Sigmoid colon (tissue), 7 donors: ENCODE results near the gene RNF223. TPM values are rescaled to one million over a fixed set of nuclear protein-coding genes. Genes with fewer than 3 reads are reported as not detected.

ENCODE experiments used
- DNase-seq: peaks from one replicate; pipeline ENCODE4 v3.0.0-alpha.2; 2019
- H3K27ac ChIP-seq, 4 donors: fragments of 200-600 bp; sonication (generic); one replicate each; pipeline ENCODE4 v1.5.1; 2016 to 2019; ENCODE audit warnings: mild to moderate bottlenecking in 1 of 4
- H3K27me3 ChIP-seq, 3 donors: fragments of 200-600 bp; sonication (generic); one replicate each; pipeline ENCODE4 v1.5.1; 2019; ENCODE audit warnings: mild to moderate bottlenecking in 1 of 3
- H3K36me3 ChIP-seq, 4 donors: fragments of 200-600 bp; sonication (generic); one replicate each; pipeline ENCODE4 v1.5.1; 2016 to 2019
- H3K4me1 ChIP-seq, 4 donors: fragments of 200-600 bp; sonication (generic); one replicate each; pipeline ENCODE4 v1.5.1; 2017 to 2019
- H3K4me3 ChIP-seq, 4 donors: fragments of 200-600 bp; sonication (generic); one replicate each; pipeline ENCODE4 v1.5.1; 2017 to 2019; ENCODE audit warnings: mild to moderate bottlenecking in 2 of 4, moderate library complexity in 1 of 4
- H3K9me3 ChIP-seq, 4 donors: fragments of 200-600 bp in 3 of 4; sonication (generic) in 3 of 4; one replicate each; pipeline versions ENCODE4 v1.5.1 to v1.6.1; 2013 to 2019
- EP300 ChIP-seq, 4 donors: sonication (generic); formaldehyde crosslinking; IDR thresholded peaks; one replicate each; pipeline ENCODE4 v1.6.1; 2017; ENCODE audit warnings: antibody characterized with exemption in 4 of 4
- POLR2A ChIP-seq, 2 donors: fragments of 450-650 bp; IDR thresholded peaks; one replicate each; pipeline ENCODE4 v1.6.1; 2016; ENCODE audit warnings: antibody characterized with exemption in 2 of 2, mild to moderate bottlenecking in 2 of 2, moderate library complexity in 2 of 2
- POLR2AphosphoS5 ChIP-seq, 4 donors: sonication (generic); formaldehyde crosslinking; IDR thresholded peaks; one replicate each; pipeline ENCODE4 v1.6.1; 2017; ENCODE audit warnings: antibody characterized with exemption in 4 of 4
- WGBS, 2 donors: extraction: QIAGEN DNeasy Blood & Tissue Kit; methylation state at CpG; one replicate each; pipeline ENCODE4 v1.1.7; 2013; 5-methylcytosine and 5-hydroxymethylcytosine counted together
- intact Hi-C: fragments of 100-400 bp; cut with DNase I; formaldehyde crosslinking; loops from one replicate; pipeline ENCODE4 v1.15.1; 2023
- polyA plus RNA-seq, 3 donors: library from polyadenylated mRNA; stranded (reverse); fragments of 200-250 nt; gene quantifications; one replicate each; pipeline ENCODE4 v1.2.3, GENCODE V29; 2013
- total RNA-seq, 4 donors: library from RNA; depleted of rRNA; stranded (reverse); fragments of >200 nt; gene quantifications; one replicate each; pipeline ENCODE4 v1.1.0, GENCODE V29; 2016
- TF ChIP-seq, protein P1 (sequence below), 4 experiments: fragments of 450-650 bp in 3 of 4; fragments of 200-600 bp in 1 of 4; IDR thresholded peaks; one replicate each; pipeline ENCODE4 v1.5.1; 2016 to 2019; ENCODE audit warnings: antibody characterized with exemption in 4 of 4, mild to moderate bottlenecking in 3 of 4, moderate library complexity in 2 of 4
- donor health status: healthy with polysubstance abuse.
- donor health status: Bipolar disorder and iron deficiency.
- donor health status: healthy.

RNF223 gene
- total and polyA plus RNA-seq, 7 donors = 0.60 to 3.7 (median 1.9) TPM; not detected in 4

DNA sequence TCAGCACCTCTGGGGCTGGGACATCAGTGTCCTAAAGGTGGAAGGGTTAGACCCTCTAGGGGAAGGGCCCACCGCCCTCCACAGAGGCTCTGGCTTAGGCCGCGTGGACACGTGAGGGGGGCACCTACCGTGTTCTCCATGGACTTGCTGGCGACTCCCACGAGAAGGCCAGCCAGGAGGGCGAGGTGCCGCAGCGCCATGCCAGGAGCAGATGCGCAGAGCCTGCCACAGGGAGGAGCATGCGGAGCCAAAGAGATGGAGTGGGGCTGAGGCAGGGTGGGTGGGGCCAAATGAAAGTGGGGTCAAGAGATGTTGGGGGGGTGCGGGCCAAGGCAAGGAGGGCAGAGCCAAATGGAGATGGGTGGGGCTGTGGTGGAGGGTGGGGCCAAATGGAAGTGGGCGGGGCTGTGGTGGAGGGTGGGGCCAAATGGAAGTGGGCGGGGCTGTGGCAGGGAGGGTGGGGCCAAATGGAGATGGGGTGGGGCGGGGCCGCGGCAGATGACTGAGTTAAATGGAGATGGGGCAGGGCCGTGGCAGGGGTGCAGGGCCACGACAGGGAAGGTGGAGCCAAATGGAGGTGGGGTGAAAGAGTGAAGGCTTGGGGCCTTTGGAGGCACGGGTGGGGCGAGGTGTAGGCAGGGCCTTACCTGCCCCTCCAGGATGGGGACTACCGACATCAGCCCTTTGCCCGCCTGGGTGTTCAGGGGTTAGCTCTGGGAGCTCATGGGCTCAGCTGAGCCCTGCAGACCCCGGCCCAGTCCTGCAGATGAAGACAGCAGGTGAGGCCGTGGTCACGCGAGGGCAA is 17.4 kb upstream of the RNF223 start:
- TF ChIP-seq POLR2AphosphoS5 (IDR thresholded peaks at IDR 0.05) (no peak), POLR2A (IDR thresholded peaks at IDR 0.05) (no peak), EP300 (IDR thresholded peaks at IDR 0.05) (no peak)
- TF ChIP-seq, protein P1, sequence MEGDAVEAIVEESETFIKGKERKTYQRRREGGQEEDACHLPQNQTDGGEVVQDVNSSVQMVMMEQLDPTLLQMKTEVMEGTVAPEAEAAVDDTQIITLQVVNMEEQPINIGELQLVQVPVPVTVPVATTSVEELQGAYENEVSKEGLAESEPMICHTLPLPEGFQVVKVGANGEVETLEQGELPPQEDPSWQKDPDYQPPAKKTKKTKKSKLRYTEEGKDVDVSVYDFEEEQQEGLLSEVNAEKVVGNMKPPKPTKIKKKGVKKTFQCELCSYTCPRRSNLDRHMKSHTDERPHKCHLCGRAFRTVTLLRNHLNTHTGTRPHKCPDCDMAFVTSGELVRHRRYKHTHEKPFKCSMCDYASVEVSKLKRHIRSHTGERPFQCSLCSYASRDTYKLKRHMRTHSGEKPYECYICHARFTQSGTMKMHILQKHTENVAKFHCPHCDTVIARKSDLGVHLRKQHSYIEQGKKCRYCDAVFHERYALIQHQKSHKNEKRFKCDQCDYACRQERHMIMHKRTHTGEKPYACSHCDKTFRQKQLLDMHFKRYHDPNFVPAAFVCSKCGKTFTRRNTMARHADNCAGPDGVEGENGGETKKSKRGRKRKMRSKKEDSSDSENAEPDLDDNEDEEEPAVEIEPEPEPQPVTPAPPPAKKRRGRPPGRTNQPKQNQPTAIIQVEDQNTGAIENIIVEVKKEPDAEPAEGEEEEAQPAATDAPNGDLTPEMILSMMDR (IDR thresholded peaks at IDR 0.05) = no peak
- WGBS, 2 donors = 95 to 97% methylated on average over 28 of the region's 28 CpGs

DNA sequence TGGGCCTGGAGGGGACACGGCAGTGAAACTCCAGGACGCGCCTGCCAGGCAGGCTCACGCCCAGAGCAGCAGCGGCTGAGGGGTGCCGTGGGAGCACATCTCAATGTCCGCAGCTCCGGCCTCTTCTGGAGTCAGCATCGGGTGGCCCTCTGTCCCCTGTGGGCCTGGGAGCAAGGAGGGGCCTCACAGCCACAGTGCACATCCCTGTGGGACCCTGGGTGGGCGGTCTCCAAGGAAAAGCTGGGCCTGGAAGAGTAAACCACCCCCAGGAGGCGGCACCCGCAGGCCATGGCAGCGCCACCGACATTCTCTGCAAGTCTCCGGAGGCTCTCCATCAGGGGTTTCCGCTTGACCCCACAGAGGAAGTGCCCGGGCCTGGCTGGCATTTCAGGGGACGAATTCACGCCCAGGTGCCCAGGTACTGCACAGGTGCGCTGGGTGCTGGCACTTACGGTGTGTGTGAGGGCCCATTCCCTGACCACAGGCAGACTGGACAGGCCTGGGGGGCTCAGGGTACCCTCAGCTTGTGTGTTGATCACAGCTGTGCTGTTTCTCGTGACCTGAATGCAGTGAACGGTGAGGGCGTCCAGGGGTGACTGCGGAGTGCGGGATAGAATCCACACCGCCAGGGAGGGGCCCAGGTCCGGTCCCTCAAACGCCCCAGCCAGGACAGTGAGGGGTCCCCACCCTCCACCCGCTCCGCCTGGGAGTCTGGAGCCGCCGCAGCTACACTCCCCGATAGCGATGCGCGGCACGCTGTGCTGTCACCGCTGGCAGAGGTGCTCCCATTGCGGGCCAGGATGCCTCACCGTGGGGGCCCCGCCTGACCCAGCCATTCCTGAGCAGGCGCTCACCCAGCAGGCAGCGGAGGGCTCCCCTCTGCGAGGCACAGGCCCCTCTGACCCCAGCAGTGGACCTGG is 16.6 kb upstream of the RNF223 start:
- TF ChIP-seq, protein P1 (IDR thresholded peaks at IDR 0.05) = no peak
- TF ChIP-seq EP300 (IDR thresholded peaks at IDR 0.05) (no peak), POLR2AphosphoS5 (IDR thresholded peaks at IDR 0.05) (no peak), POLR2A (IDR thresholded peaks at IDR 0.05) (no peak)
- Histone ChIP-seq H3K27ac (no peak overlapping the region), H3K4me1 (no peaks in the 10 kb centered on the region), H3K4me3 (no peak overlapping the region), H3K27me3 (no peaks in the 10 kb centered on the region), H3K9me3 (no peaks in the 10 kb centered on the region), H3K36me3 (no peaks in the 10 kb centered on the region)
- 96 to 97% methylated on average over 45 of the region's 45 CpGs for WGBS, 2 donors
- DNase-seq = no peak
- intact Hi-C loops = no loop called here

More for the DNA sequence above, 17.4 kb upstream of the RNF223 start:
- H3K36me3 ChIP-seq = no peaks in the 10 kb centered on the region
- no peaks in the 10 kb centered on the region for H3K9me3 ChIP-seq
- no peak overlapping the region for H3K4me3 ChIP-seq
- intact Hi-C loops = no loop called here
- H3K27me3 ChIP-seq = no peaks in the 10 kb centered on the region
- H3K4me1 ChIP-seq = no peaks in the 10 kb centered on the region
- no peak for DNase-seq
- no peak overlapping the region for H3K27ac ChIP-seq

DNA sequence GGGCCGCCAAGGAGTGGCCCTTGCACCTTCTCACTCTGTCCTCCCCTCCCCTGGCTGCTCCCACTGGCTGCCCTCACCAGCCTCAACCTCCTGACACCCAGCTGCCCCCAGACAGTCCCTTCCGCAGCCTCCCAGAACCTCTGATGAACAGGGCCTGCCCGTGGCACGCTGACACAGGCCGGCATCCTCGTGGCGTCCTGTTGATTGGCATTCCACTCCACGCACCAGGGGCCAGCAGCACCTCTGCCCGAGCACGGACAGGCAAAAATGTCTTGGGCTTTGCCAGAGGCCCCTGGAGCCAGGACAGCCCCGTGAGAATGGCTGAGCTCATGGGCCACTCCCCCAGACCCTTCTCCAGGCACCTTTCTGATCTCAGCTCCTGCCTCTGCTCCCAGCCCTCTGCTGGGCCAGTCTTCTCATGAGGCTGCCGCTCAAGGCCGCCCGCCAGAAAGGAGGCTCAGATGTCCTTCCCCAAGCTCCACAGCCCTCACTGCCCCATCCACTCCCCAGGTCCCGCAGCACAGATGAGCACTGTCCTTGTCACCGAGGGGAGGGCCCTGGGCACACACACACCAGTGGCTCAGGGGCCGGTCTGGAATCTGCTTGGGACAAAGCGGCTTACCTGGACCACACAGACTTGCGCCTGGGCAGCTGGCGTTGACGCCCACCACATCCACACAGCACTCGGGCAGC is 15.8 kb upstream of the RNF223 start:
- WGBS, 2 donors = 95 to 97% methylated on average over 22 of the region's 22 CpGs
- Histone ChIP-seq H3K36me3 (no peaks in the 10 kb centered on the region), H3K27ac (no peak overlapping the region), H3K9me3 (no peaks in the 10 kb centered on the region), H3K4me3 (no peak overlapping the region), H3K27me3 (no peaks in the 10 kb centered on the region), H3K4me1 (no peaks in the 10 kb centered on the region)
- intact Hi-C loops = no loop called here
- no peak for DNase-seq
- TF ChIP-seq POLR2AphosphoS5 (IDR thresholded peaks at IDR 0.05) = no peak
- TF ChIP-seq, protein P1 (IDR thresholded peaks at IDR 0.05) = no peak
- TF ChIP-seq POLR2A (IDR thresholded peaks at IDR 0.05) = no peak
- no peak for TF ChIP-seq EP300 (IDR thresholded peaks at IDR 0.05)

DNA sequence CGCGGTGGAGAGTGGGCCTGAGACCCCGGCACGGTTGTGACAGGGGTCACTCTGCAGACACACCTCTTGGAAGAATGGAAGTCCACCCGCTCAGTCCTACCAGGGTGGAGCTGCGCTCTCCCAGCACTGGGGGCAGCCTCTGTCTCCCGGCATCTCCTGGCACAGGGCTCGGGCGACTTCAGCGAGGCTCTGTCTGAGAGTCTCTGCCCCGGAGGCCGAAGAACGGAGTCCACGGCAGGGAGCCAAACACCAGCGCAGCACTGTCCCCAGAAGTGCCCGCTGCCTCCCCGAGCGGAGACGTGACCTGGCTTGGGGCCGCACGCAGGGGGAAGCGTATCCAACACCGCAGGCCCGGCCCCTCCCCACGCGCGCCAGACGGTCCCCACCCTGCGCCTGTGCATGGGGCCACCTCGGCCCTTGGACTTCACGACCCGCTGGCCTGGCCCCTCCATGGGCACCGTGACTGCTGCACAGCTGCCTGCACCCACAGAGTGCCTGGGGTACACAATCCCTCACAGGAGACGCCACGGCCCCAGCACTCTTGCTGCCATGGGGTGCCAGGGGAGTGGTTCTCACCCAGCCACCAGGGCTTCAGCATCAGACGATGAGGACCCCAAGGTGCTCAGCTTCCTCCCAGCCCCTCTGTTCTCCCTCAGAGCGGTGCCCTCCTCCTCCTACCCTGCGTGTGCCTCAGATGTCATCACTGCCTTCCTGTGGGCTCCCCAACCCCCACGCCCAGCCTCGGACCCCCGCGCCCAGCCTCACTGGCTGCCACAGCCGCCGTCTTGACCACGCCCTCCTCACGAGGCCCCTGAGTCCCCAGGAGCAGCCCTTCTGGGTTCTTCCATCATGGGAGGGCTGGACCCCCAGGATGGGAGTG is 14.9 kb upstream of the RNF223 start:
- Histone ChIP-seq H3K36me3 (no peaks in the 10 kb centered on the region), H3K4me1 (no peaks in the 10 kb centered on the region), H3K4me3 (no peak overlapping the region), H3K27ac (no peak overlapping the region), H3K27me3 (no peaks in the 10 kb centered on the region), H3K9me3 (no peaks in the 10 kb centered on the region)
- TF ChIP-seq POLR2AphosphoS5 (IDR thresholded peaks at IDR 0.05) = no peak
- TF ChIP-seq POLR2A (IDR thresholded peaks at IDR 0.05) = no peak
- TF ChIP-seq EP300 (IDR thresholded peaks at IDR 0.05) = no peak
- TF ChIP-seq, protein P1 (IDR thresholded peaks at IDR 0.05) = no peak
- no peak for DNase-seq
- WGBS, 2 donors = 93 to 94% methylated on average over 46 of the region's 46 CpGs
- intact Hi-C loops = no loop called here
